Activated T-helper 2 cell treated with anti-CD3 and anti-CD28 coated beads, Interferon-gamma antibody, Interleukin-2, Interleukin-4, amounts not matched to agents 10 μg/mL and 5 μg/mL and 100 μg/mL, durations not matched to agents 14 hours and 24 hours and 36 hours (primary cell): ENCODE data around the gene GATAD2A. TPM values are rescaled to one million over a fixed set of nuclear protein-coding genes. Genes with fewer than 3 reads are reported as not detected.

Source experiments
- DNase-seq: peaks from one replicate; pipeline ENCODE4 v3.0.0; 2021; ENCODE audit warnings: low spot score
- H3K27ac Mint-ChIP-seq: one replicate; pipeline ENCODE4 v1.8.0; 2021; ENCODE audit warnings: mixed read lengths
- H3K27me3 Mint-ChIP-seq: one replicate; pipeline ENCODE4 v1.8.0; 2021; ENCODE audit warnings: low read depth, mixed read lengths
- H3K36me3 Mint-ChIP-seq: one replicate; pipeline ENCODE4 v1.8.0; 2021; ENCODE audit warnings: low read depth, mixed read lengths
- H3K4me1 Mint-ChIP-seq: one replicate; pipeline ENCODE4 v1.8.0; 2021; ENCODE audit warnings: low read depth, mixed read lengths
- H3K4me3 Mint-ChIP-seq: one replicate; pipeline ENCODE4 v1.8.0; 2021; ENCODE audit warnings: low read depth, mild to moderate bottlenecking, moderate library complexity, mixed read lengths
- H3K9me3 Mint-ChIP-seq: one replicate; pipeline ENCODE4 v1.8.0; 2021; ENCODE audit warnings: mixed read lengths
- intact Hi-C: fragments of 100-400 bp; cut with micrococcal nuclease; formaldehyde crosslinking; loops from one replicate; pipeline ENCODE4 v1.15.1; 2023
- total RNA-seq: library from RNA; stranded (reverse); gene quantifications from 2 replicates; pipeline ENCODE4 v1.2.3, GENCODE V29; 2022

The GATAD2A gene
- total RNA-seq, 1 donor from 2014 or later, result 128 TPM

DNA sequence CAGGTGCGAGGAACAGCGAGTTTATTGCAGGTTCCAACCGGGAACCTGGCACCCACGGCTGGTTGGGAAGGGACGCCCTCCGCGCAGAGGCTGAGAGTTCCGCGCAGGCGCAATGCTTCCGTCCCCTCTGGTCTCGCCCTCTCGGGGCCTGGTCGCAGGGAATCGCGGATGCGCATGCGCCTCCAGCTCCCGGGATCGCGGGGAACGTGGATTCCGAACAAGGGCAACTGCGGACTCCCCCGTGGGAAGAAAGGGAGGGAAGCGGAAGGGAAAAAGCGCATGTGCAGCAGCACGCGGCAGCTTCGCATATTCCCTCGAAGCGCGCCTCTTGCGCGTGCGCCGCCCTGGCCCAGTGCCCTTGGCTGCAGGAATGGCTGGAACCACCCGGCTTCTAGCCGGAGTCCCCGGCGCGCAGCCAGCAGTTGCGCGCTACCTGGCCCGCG, 108.8 kb downstream of the GATAD2A start:
- Mint-ChIP-seq H3K4me1 (no peaks in the 10 kb centered on the region), H3K27ac (no peak overlapping the region), H3K4me3 (peak overlapping the region; percentile 51), H3K36me3 (peaks cover 20% of the 10 kb centered on the region), H3K9me3 (no peaks in the 10 kb centered on the region), H3K27me3 (no peaks in the 10 kb centered on the region)
- intact Hi-C loops, result no loop called here
- DNase-seq, result no peak

DNA sequence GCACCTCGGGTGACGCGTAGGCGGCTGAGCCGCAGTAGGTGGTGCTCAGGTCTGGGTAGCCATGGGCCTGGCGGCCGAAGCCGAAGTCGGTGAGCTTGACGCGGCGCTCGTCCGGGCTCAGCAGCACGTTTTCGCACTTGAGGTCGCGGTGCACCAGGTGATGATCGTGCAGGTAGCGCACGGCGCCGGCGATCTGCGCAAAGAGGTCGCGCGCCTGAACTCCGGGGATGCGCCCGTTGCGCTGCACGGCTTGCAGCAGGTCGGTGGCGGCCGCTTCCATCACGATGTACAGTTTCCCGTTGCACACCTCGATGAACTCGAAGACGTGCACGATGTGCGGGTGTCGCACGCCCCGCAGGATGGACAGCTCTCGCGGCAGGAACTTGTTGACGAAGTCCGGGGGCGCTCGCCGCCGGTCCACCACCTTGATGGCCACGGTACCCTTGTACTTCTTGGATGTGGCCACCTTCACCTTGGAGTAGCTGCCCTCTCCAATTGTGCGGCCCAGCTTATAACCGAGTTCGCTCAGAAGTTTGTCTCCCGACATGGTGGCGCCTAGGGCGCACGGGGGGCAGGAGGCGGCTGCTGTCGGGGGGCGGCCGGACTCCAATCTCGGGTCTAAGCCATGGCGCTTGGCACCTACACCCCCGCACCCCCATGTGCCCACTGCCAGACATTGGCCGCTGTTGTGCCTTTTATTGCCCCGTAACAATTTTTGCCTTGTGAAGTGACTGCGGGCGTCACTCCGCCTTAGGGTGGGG, 109.6 kb downstream of the GATAD2A start, which contains the start of gene TSSK6:
Gene TSSK6, minus strand, starts transcription at position 668 of the 761 bp plus-strand sequence. Its CDS starts 121 bp downstream, at position 547.
- no peak for DNase-seq
- intact Hi-C loops, result no loop called here
- no peaks in the 10 kb centered on the region for H3K4me1 Mint-ChIP-seq
- no peaks in the 10 kb centered on the region for H3K27me3 Mint-ChIP-seq
- H3K36me3 Mint-ChIP-seq, result peaks cover 29% of the 10 kb centered on the region
- peak within 1 kb of the TSS; percentile 94 for H3K27ac Mint-ChIP-seq
- H3K4me3 Mint-ChIP-seq, result peak within 1 kb of the TSS; percentile 92
- no peaks in the 10 kb centered on the region for H3K9me3 Mint-ChIP-seq

DNA sequence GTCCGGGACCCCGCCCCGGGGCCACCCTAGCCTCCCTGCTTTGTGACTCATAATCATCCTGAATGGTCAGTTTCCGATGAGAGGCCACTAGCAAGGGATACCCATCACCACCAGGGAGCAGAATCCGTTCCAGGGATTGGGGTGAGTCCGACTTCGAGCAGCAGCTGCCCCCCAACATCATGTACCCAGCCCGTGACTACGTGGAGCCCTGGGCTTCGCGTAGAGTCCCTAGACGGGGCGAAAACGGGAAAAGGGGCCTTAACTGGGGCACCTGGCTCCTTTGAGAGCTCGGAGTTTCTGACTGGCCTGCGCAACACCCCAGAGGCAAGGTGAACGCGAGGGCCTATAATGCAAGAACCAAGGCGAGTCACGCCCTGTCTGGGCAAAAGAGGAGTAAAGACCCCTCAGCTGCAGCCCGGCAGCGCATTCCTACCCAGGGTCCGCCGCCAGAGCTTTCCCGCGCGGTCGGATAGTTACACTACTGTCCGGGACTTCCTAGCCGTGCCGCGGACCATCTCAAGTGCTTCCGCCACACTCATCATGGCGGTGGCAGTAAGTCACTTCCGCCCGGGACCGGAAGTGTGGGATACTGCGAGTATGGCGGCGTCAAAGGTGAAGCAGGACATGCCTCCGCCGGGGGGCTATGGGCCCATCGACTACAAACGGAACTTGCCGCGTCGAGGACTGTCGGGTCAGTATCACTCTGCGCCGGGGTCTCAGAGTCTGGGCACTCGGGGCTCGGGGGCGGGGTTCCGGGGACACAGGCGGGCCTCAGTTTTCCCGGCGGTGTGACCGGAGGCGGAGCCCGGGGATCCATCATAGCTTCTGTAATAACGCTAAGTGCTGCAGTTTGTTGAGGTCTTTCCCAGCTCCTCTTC, 110.4 kb downstream of the GATAD2A start, which contains the start of gene NDUFA13:
Gene NDUFA13, plus strand, starts transcription at position 584 of the 878 bp plus-strand sequence. Its CDS starts 14 bp downstream, at position 598.
- intact Hi-C loops, result no loop called here
- H3K9me3 Mint-ChIP-seq, result no peaks in the 10 kb centered on the region
- peak within 1 kb of the TSS; percentile 92 for H3K4me3 Mint-ChIP-seq
- DNase-seq, result peak; percentile 92
- no peaks in the 10 kb centered on the region for H3K27me3 Mint-ChIP-seq
- H3K4me1 Mint-ChIP-seq, result peaks cover 3% of the 10 kb centered on the region
- peak within 1 kb of the TSS; percentile 94 for H3K27ac Mint-ChIP-seq
- H3K36me3 Mint-ChIP-seq, result peaks cover 35% of the 10 kb centered on the region

DNA sequence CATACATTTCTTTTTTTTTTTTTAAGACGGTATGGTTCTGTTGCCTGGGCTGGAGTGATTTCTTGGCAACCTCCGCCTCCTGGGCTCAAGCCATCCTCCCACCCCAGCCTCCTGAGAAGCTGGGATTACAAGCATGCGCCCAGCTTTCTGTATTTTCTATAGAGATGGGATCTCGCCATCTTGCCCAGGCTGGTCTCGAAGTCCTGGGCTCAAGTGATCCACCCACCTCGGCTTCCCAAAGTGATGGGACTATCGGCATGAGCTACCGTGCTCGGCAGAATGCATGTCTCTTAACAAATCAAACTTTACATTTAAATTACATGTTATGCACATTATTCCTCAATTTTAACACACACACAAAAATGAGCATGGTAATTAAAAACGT, 111.8 kb downstream of the GATAD2A start:
- Mint-ChIP-seq H3K27me3 (no peaks in the 10 kb centered on the region), H3K36me3 (peaks cover 38% of the 10 kb centered on the region), H3K4me3 (peak overlapping the region; percentile 92), H3K9me3 (no peaks in the 10 kb centered on the region), H3K4me1 (peaks cover 6% of the 10 kb centered on the region), H3K27ac (peak overlapping the region; percentile 94)
- intact Hi-C loops, result no loop called here
- no peak for DNase-seq

DNA sequence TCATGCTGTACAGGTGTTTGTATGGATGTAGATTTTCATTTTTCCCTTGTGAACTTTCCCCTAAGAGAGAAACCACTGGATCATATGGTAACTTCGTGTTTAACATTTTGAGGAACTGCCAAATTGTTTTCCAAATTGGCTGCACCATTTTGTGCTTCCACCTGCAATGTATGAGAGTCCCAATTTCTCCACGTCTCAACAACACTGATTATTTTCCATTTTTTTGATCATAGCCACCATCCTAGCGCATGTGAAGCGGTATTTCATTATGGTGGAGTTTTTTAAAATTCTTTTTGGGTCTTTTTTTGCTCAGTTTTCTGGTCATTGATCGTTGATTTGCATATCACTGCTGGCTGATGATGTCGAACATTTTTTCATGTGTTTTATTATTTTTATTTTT, 115.5 kb downstream of the GATAD2A start:
- no peak overlapping the region for H3K27ac Mint-ChIP-seq
- H3K9me3 Mint-ChIP-seq, result no peaks in the 10 kb centered on the region
- intact Hi-C loops, result no loop called here
- no peaks in the 10 kb centered on the region for H3K27me3 Mint-ChIP-seq
- no peak for DNase-seq
- peaks cover 6% of the 10 kb centered on the region for H3K4me1 Mint-ChIP-seq
- peaks cover 37% of the 10 kb centered on the region for H3K36me3 Mint-ChIP-seq
- no peak overlapping the region for H3K4me3 Mint-ChIP-seq

DNA sequence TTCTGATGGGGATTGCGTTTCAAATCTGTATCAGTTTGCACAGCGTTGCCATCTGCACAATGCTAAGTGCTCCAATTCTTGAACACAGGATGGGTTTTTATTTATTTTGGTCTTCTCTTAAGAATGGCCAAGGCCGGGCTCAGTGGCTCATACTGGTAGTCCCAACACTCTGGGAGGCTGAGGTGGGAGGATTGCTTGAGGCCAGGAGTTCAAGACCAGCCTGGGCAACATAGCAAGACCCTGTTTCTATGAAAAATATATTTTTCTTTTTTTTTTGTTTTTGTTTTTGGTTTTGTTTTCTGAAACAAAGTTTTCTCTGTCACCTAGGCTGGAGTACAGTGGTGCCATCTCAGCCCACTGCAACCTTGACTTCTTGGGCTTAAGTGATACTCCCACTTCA, 117.7 kb downstream of the GATAD2A start:
- no peak overlapping the region for H3K27ac Mint-ChIP-seq
- H3K4me1 Mint-ChIP-seq, result peaks cover 6% of the 10 kb centered on the region
- no peak for DNase-seq
- H3K27me3 Mint-ChIP-seq, result no peaks in the 10 kb centered on the region
- no peaks in the 10 kb centered on the region for H3K9me3 Mint-ChIP-seq
- intact Hi-C loops, result no loop called here
- no peak overlapping the region for H3K4me3 Mint-ChIP-seq
- H3K36me3 Mint-ChIP-seq, result peaks cover 41% of the 10 kb centered on the region

DNA sequence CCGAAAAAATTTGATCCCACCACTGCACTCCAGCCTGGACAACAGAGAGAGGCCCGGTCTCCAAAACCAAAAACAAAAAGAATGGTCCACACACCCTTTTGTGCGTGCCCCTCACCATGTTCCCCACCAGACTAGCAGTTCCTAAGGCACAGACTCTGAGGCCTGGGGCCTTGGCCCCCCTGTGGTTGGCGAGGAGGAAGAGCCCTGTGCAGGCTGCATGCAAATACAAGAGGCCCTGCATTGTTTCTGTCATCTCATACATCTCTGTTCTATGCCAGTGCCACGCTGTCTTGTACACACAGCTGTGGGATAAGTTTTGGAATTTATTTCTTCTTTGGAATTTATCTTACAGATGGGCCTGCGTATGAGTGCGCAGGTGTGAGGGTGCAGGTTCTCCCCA, 118.6 kb downstream of the GATAD2A start:
- Mint-ChIP-seq H3K27ac (no peak overlapping the region), H3K4me1 (peaks cover 6% of the 10 kb centered on the region), H3K4me3 (no peak overlapping the region), H3K36me3 (peaks cover 40% of the 10 kb centered on the region), H3K9me3 (no peaks in the 10 kb centered on the region), H3K27me3 (no peaks in the 10 kb centered on the region)
- no peak for DNase-seq
- intact Hi-C loops, result no loop called here

DNA sequence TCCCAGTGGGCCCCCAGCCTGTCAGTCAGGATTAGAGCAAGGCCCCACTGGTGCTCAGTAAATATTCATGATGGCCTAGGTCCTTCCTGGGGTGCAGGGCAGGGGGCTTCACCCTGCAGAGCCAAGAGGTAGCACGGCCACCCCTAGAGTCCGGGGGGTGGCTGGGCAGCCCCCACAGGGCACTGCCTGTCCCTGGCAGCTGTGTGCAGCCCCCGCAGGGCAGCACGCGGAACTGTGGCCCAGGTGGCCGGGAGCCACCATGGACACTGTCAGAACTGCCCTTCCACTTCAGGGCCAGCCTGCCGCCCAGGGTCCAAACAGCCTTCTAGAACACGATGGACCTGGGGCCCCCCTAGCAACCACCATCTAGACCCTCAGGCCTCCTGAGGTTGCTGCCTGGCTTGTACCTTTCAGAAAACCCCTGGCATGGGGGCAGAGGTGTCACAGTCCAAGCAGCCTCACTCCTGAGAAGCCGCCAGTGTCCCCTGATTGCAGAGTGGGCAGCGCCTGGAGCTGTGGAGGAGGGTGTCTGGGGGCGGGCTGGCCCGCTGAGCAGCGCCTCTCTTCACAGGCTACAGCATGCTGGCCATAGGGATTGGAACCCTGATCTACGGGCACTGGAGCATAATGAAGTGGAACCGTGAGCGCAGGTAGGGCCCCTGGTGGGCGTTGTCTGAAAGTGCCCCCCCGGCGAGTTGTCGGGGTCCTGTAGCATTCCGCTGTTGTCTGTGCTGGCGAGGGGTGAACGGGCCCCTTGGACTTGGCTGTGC, 120.3 kb downstream of the GATAD2A start:
- no peak for DNase-seq
- intact Hi-C loops, result no loop called here
- Mint-ChIP-seq H3K4me3 (no peak overlapping the region), H3K9me3 (no peaks in the 10 kb centered on the region), H3K27me3 (no peaks in the 10 kb centered on the region), H3K36me3 (peaks cover 24% of the 10 kb centered on the region), H3K4me1 (peaks cover 3% of the 10 kb centered on the region), H3K27ac (no peak overlapping the region)

DNA sequence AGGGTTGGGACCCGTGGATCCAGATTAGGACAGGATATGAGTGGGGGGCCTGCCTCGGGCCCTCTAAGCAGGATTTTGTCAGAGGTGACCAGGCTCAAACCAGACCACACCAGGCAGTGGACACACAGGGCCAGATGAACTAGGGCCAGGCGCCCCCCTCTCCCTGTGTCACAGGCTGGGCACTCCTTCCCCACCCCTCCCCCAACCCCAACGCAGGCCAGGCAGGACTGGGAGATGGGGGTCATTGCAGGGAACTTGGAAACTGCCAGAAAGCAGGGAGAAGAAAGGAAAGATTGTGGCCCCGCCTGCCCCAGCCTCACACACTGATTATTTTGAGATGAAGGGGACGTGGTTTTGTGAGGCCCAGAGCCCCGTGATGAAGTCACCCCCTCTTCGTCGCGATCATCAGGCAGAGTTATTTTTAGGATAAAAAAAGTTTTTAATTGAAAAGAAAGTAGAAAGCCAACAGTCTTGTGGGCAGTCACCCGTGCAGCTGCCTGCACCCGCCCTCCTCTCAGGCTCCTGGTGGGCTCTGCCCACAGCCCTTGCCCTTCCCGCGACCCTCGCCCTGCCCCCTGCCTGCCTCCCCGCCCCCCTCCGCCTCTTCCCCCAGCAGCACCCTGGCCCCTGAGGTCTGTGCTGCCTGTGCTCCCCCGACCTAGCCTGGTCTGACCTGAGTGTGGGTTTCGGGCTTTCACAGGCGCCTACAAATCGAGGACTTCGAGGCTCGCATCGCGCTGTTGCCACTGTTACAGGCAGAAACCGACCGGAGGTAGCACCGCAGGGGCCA, 121.3 kb downstream of the GATAD2A start:
- no peak for DNase-seq
- H3K4me1 Mint-ChIP-seq, result no peaks in the 10 kb centered on the region
- intact Hi-C loops, result no loop called here
- H3K27ac Mint-ChIP-seq, result no peak overlapping the region
- H3K4me3 Mint-ChIP-seq, result no peak overlapping the region
- peaks cover 20% of the 10 kb centered on the region for H3K36me3 Mint-ChIP-seq
- no peaks in the 10 kb centered on the region for H3K27me3 Mint-ChIP-seq
- no peaks in the 10 kb centered on the region for H3K9me3 Mint-ChIP-seq

DNA sequence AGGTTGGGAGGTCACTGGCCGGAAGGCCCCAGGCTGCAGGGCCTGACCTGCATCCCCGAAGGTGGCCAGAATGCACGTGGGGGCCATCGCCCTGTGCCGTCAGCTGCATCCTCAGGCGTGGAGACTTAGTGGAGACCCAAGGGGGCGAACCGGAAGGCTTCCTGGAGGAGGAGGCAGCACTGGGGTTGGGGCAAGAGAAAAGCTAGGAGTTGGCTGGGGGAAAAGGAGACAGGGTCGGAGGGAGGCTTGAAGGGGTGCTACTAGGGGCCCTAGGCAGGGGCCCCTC, 121.8 kb downstream of the GATAD2A start:
- Mint-ChIP-seq H3K36me3 (peaks cover 24% of the 10 kb centered on the region), H3K4me1 (peaks cover 4% of the 10 kb centered on the region), H3K4me3 (no peak overlapping the region), H3K27me3 (no peaks in the 10 kb centered on the region), H3K9me3 (no peaks in the 10 kb centered on the region), H3K27ac (no peak overlapping the region)
- intact Hi-C loops, result no loop called here
- DNase-seq, result no peak

DNA sequence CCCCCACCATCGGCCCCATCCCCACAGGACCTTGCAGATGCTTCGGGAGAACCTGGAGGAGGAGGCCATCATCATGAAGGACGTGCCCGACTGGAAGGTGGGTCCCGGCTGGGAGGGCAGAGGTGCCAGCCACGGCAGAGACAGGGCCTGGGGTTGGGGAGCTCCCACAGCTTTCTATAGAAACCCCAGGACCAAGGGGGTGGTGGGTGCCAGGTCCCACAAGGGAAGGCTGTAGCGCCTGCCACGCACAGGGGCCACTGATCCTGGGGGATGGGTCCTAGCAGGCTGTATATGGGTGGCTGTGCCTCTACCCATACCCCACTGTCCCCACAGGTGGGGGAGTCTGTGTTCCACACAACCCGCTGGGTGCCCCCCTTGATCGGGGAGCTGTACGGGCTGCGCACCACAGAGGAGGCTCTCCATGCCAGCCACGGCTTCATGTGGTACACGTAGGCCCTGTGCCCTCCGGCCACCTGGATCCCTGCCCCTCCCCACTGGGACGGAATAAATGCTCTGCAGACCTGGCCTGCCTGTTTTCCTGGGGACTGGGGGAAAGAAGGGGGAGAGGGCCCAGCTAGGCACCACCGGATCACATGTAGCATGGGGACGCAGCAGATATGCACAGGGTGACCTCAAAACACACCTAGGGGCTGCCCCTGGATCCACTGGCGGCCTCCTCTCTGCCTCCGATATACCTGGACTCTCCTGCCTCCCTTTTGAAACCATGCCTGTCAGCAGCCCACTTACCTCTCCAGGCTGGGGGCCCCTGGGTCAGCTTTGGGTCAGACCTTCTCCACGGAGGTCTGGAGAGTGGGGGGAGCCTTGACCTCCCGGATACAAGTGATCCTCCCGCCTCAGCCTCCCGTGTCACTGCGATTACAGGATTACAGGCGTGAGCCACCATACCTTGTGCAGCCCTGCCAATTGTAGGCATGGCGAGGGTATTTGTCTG, 122.5 kb downstream of the GATAD2A start:
- Mint-ChIP-seq H3K36me3 (peaks cover 20% of the 10 kb centered on the region), H3K4me3 (no peak overlapping the region), H3K27me3 (no peaks in the 10 kb centered on the region), H3K27ac (no peak overlapping the region), H3K4me1 (peaks cover 4% of the 10 kb centered on the region), H3K9me3 (no peaks in the 10 kb centered on the region)
- intact Hi-C loops, result no loop called here
- no peak for DNase-seq
